ENCODE results near the gene IRX5.

DNA sequence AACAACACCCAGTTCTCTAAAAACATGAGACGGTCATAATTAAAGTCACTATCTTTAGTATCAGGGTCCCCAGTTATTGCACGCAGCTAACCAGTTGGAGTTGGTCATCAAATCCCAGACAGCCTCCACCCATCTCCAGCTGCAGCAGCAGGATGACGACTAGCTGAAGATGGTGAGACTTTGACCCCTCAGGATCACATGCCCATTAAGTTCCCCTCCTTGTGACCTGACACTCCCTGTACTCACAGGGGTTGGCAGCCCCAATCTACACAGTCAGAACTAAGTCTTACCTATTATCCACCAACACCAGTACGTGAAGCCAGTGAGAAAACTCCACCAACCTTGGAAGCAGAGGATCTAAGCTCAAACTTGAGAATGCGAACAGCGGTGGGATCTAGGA, 37.7 kb upstream of the IRX5 start:
- TF ChIP-seq, protein P1, sequence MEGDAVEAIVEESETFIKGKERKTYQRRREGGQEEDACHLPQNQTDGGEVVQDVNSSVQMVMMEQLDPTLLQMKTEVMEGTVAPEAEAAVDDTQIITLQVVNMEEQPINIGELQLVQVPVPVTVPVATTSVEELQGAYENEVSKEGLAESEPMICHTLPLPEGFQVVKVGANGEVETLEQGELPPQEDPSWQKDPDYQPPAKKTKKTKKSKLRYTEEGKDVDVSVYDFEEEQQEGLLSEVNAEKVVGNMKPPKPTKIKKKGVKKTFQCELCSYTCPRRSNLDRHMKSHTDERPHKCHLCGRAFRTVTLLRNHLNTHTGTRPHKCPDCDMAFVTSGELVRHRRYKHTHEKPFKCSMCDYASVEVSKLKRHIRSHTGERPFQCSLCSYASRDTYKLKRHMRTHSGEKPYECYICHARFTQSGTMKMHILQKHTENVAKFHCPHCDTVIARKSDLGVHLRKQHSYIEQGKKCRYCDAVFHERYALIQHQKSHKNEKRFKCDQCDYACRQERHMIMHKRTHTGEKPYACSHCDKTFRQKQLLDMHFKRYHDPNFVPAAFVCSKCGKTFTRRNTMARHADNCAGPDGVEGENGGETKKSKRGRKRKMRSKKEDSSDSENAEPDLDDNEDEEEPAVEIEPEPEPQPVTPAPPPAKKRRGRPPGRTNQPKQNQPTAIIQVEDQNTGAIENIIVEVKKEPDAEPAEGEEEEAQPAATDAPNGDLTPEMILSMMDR (IDR thresholded peaks at IDR 0.05): no peak
- TF ChIP-seq POLR2A (IDR thresholded peaks at IDR 0.05): no peak
- TF ChIP-seq EP300 (IDR thresholded peaks at IDR 0.05): no peak
- TF ChIP-seq POLR2AphosphoS5 (IDR thresholded peaks at IDR 0.05): no peak

Data from stomach (tissue), 4 donors.